OCI-LY3 (cell line): ENCODE results near the gene SSTR5.

ENCODE experiments used
- CTCF ChIP-seq: fragments of 200-600, 300-600 bp; sonication (generic); IDR thresholded peaks from 2 replicates; pipeline ENCODE4 v1.5.1; 2014; ENCODE audit warnings: antibody characterized with exemption, low read length, low read depth
- EZH2phosphoT487 ChIP-seq: fragments of 200-600 bp; shearing (Covaris generic); IDR thresholded peaks from 2 replicates; pipeline ENCODE4 v1.6.1; 2018; ENCODE audit warnings: antibody characterized with exemption, mixed run types, low read depth

GRCh38 chr16:1101573-1102332 lies 29.2 kb downstream of the SSTR5 start:
- no peak for TF ChIP-seq CTCF
- no peak for TF ChIP-seq EZH2phosphoT487
